Measurements from ENCODE around the gene ASIC4. TPM values are rescaled to one million over a fixed set of nuclear protein-coding genes. Genes with fewer than 3 reads are reported as not detected.

ASIC4 gene
- total and polyA plus RNA-seq, 8 donors = 0.04 to 0.38 (median 0.18) TPM; not detected in 4

- H3K4me1 ChIP-seq = no peaks in the 10 kb centered on the region
- WGBS, 2 donors = 29 to 32% methylated on average over 24 of the region's 24 CpGs
- FAIRE-seq (no peak), DNase-seq (peak in 1 of 6 donors; percentile 54), ATAC-seq (no peak)
- H3K9me3 ChIP-seq = no peaks in the 10 kb centered on the region
- H3K27me3 ChIP-seq = peaks cover 0 to 23% (median 0%) of the 10 kb centered on the region in 4 donors
- TF ChIP-seq, protein P1, sequence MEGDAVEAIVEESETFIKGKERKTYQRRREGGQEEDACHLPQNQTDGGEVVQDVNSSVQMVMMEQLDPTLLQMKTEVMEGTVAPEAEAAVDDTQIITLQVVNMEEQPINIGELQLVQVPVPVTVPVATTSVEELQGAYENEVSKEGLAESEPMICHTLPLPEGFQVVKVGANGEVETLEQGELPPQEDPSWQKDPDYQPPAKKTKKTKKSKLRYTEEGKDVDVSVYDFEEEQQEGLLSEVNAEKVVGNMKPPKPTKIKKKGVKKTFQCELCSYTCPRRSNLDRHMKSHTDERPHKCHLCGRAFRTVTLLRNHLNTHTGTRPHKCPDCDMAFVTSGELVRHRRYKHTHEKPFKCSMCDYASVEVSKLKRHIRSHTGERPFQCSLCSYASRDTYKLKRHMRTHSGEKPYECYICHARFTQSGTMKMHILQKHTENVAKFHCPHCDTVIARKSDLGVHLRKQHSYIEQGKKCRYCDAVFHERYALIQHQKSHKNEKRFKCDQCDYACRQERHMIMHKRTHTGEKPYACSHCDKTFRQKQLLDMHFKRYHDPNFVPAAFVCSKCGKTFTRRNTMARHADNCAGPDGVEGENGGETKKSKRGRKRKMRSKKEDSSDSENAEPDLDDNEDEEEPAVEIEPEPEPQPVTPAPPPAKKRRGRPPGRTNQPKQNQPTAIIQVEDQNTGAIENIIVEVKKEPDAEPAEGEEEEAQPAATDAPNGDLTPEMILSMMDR (IDR thresholded peaks at IDR 0.05) = no peak
- H3K36me3 ChIP-seq = no peaks in the 10 kb centered on the region
- peak overlapping the region in 1 of 4 donors; percentile 2 for H3K4me3 ChIP-seq
- intact Hi-C loops (cut with DNase I) = no loop called here
- no peak overlapping the region for H3K27ac ChIP-seq
Observed at GRCh38 chr2:219523031-219523671, 8.9 kb downstream of the ASIC4 start.

GRCh38 chr2:219524817-219525216, 10.5 kb downstream of the ASIC4 start:
- Histone ChIP-seq H3K4me3 (no peak overlapping the region), H3K4me1 (no peaks in the 10 kb centered on the region), H3K36me3 (no peaks in the 10 kb centered on the region), H3K27me3 (peaks cover 0 to 30% (median 0%) of the 10 kb centered on the region in 4 donors), H3K27ac (no peak overlapping the region), H3K9me3 (no peaks in the 10 kb centered on the region)
- DNase-seq (no peak), ATAC-seq (no peak), FAIRE-seq (no peak)
- TF ChIP-seq, protein P1 (IDR thresholded peaks at IDR 0.05) = no peak
- intact Hi-C loops (cut with DNase I) = loop anchor here in 2 of 3 donors (5.0 kb wide), 2 partner anchors 48 to 118 kb away; no protein-coding TSS in a partner anchor
- WGBS, 2 donors = 75 to 76% methylated on average over 2 of the region's 2 CpGs

DNA sequence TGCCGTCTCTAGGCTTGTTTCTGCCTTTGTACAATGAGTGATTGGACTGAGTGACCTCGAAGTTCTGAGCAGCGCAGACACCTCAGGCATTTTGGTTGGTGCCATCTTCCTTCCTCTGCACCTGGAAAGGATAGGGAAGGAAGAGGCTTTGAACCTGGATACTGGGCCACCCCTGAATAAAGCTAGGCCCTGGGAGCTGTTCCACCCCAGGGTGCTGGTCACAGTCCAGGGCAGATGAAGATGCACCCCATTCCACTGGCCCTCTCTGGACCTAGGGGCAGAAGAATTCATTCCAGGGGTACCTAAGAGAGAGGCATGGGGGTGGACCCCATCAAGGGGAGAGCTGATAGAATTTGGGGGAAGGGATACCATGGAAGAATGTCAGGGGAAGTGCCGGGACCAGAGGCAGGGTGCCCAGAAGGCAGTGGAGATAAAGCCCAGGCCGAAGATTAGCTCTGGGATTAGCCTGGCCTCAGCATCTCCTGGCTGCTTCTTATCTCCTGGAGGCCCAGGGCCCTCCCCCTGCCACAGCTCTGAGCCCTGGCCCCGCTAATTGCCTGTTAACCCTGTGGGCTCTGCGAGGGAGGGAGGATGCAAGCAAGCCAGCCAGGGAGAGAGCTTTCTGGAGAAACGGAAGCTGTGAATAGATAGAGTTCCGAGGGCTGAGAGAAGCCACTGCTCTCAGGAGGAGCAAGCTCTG, 11.4 kb downstream of the ASIC4 start:
- H3K9me3 ChIP-seq = no peaks in the 10 kb centered on the region
- no peak overlapping the region for H3K27ac ChIP-seq
- DNase-seq (no peak), FAIRE-seq (no peak), ATAC-seq (no peak)
- H3K4me3 ChIP-seq = no peak overlapping the region
- H3K4me1 ChIP-seq = no peaks in the 10 kb centered on the region
- peaks cover 0 to 35% (median 0%) of the 10 kb centered on the region in 4 donors for H3K27me3 ChIP-seq
- TF ChIP-seq, protein P1 (IDR thresholded peaks at IDR 0.05) = no peak
- intact Hi-C loops (cut with DNase I) = loop anchor here in 2 of 3 donors (5.0 kb wide), 2 partner anchors 48 to 118 kb away; no protein-coding TSS in a partner anchor
- WGBS, 2 donors = 47 to 52% methylated on average over 9 of the region's 9 CpGs
- no peaks in the 10 kb centered on the region for H3K36me3 ChIP-seq

DNA sequence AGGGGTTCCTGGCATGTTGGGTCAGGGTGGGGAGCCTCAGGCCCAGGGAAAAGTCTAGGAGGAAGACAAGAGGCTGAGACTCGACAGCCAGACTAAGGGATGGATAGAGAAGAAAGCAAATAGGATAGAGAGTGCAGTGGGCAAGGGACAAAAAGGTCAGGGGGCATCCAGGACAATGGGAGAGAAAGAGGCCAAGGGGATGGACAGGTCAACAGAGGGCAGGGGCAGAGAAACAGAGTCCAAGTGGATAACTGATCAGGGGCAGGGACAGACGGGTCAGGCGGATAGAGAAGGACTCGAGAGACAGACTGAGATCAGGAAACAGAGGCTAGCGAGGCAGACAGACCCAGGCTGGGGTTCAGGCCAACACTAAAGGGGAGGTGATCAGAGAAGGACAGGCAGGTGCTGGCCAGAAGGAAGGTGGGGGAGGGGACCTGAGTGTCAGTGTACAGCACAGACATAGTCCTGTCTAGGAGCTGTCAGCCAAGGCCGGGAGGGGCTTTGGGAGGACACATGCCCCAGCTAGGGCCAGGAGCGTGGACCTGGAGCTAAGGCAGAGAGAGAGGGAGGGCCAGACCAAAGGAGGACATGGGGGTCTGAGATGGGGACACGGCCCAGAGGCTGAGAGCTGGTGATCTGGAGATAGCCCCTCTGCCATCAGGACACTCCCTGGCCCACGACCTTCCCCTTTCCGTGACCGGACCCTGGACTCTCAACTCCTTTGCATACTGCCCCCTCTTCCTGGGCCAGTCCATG, 12.2 kb downstream of the ASIC4 start:
- Histone ChIP-seq H3K27me3 (peaks cover 0 to 35% (median 0%) of the 10 kb centered on the region in 4 donors), H3K9me3 (no peaks in the 10 kb centered on the region), H3K36me3 (no peaks in the 10 kb centered on the region), H3K27ac (no peak overlapping the region), H3K4me1 (no peaks in the 10 kb centered on the region), H3K4me3 (no peak overlapping the region)
- TF ChIP-seq, protein P1 (IDR thresholded peaks at IDR 0.05) = no peak
- ATAC-seq = no peak
- peak in 1 of 6 donors; percentile 60 for DNase-seq
- 48 to 49% methylated on average over 9 to 11 of the region's 11 CpGs for WGBS, 2 donors
- intact Hi-C loops (cut with DNase I) = loop anchor here in 2 of 3 donors (5.0 kb wide), 2 partner anchors 49 to 119 kb away; no protein-coding TSS in a partner anchor
- no peak for FAIRE-seq

Measured in pancreas (tissue), 10 donors.